Transverse colon (tissue), 4 donors: ENCODE data around the gene LHX8. TPM values are rescaled to one million over a fixed set of nuclear protein-coding genes. Genes with fewer than 3 reads are reported as not detected.

Experiments used
- DNase-seq: peaks from one replicate; pipeline ENCODE4 v3.0.0-alpha.2; 2019
- H3K27ac ChIP-seq, 4 donors: fragments of 200-600 bp; sonication (generic); 2 replicates each; pipeline ENCODE4 v1.5.1; 2016 to 2018; ENCODE audit warnings: inconsistent platforms in 4 of 4
- H3K27me3 ChIP-seq: fragments of 200-600 bp; sonication (generic); 2 replicates; pipeline ENCODE4 v1.5.1; 2017; ENCODE audit warnings: inconsistent platforms
- H3K36me3 ChIP-seq, 4 donors: fragments of 200-600 bp; sonication (generic); 2 replicates each; pipeline ENCODE4 v1.5.1; 2017 to 2019; ENCODE audit warnings: inconsistent platforms in 4 of 4
- H3K4me1 ChIP-seq, 4 donors: fragments of 200-600 bp; sonication (generic); 2 replicates each; pipeline ENCODE4 v1.5.1; 2017 to 2020; ENCODE audit warnings: inconsistent platforms in 4 of 4
- H3K4me3 ChIP-seq, 4 donors: fragments of 200-600 bp; sonication (generic); 1 replicate in 1 of 4; 2 replicates in 3 of 4; pipeline versions ENCODE4 v1.5.1 to v1.6.1; 2017 to 2019; ENCODE audit warnings: inconsistent platforms in 4 of 4
- H3K9me3 ChIP-seq, 2 donors: fragments of 200-600 bp; sonication (generic); 2 replicates each; pipeline ENCODE4 v1.5.1; 2017 to 2019; ENCODE audit warnings: inconsistent platforms in 2 of 2
- CTCF ChIP-seq, 5 experiments: fragments of 200-600 bp in 3 of 5; fragments of 450-650 bp in 2 of 5; sonication (generic) in 3 of 5; IDR thresholded peaks; 1 replicate in 2 of 5; 2 replicates in 3 of 5; pipeline ENCODE4 v1.5.1; 2016 to 2017; ENCODE audit warnings: antibody characterized with exemption in 5 of 5, inconsistent platforms in 3 of 5, mild to moderate bottlenecking in 2 of 5, moderate library complexity in 1 of 5
- EP300 ChIP-seq: sonication (generic); formaldehyde crosslinking; IDR thresholded peaks from one replicate; pipeline ENCODE4 v1.6.1; 2017; ENCODE audit warnings: antibody characterized with exemption, low read depth
- POLR2A ChIP-seq: fragments of 450-650 bp; IDR thresholded peaks from one replicate; pipeline ENCODE4 v1.6.1; 2016; ENCODE audit warnings: antibody characterized with exemption, mild to moderate bottlenecking, moderate library complexity
- POLR2AphosphoS5 ChIP-seq, 3 donors: sonication (generic); formaldehyde crosslinking; IDR thresholded peaks; one replicate each; pipeline ENCODE4 v1.6.1; 2016; ENCODE audit warnings: antibody characterized with exemption in 3 of 3
- WGBS, 2 donors: methylation state at CpG; one replicate each; pipeline ENCODE4 v1.1.5; 2018; ENCODE audit warnings: low coverage in 1 of 2; 5-methylcytosine and 5-hydroxymethylcytosine counted together
- in situ Hi-C, 4 donors: fragments of 200-750 bp; cut with MboI; loops; one replicate each; pipeline versions ENCODE4 v1.15.0 to v1.15.1; 2017; ENCODE audit warnings: low sequenced_read_pairs in 3 of 4, low pct_ligation_motif_present in 1 of 4, low pct_unique_long_range_greater_than_20kb in 1 of 4
- intact Hi-C: fragments of 100-400 bp; cut with DNase I; formaldehyde crosslinking; loops from one replicate; pipeline ENCODE4 v1.15.1; 2023; ENCODE audit warnings: low total_unique reads
- total RNA-seq, 4 donors: library from RNA; depleted of rRNA; stranded (reverse); fragments of >200 nt; gene quantifications; one replicate each; pipeline ENCODE4 v1.1.0, GENCODE V29; 2016

LHX8 gene
- total RNA-seq, 4 donors from 2014 or later, result not detected

GRCh38 chr1:75198163-75198562, 64.0 kb downstream of the LHX8 start:
- 20 to 83% methylated on average over 1 of the region's 1 CpG for WGBS, 2 donors
- Histone ChIP-seq H3K27ac (no peak overlapping the region), H3K4me3 (no peak overlapping the region), H3K27me3 (no peaks in the 10 kb centered on the region), H3K9me3 (no peaks in the 10 kb centered on the region), H3K36me3 (no peaks in the 10 kb centered on the region), H3K4me1 (no peaks in the 10 kb centered on the region)
- no peak for DNase-seq
- intact Hi-C loops, result no loop called here
- TF ChIP-seq CTCF (IDR thresholded peaks at IDR 0.05) (no peak), EP300 (no peak), POLR2A (no peak), POLR2AphosphoS5 (IDR thresholded peaks at IDR 0.05) (no peak)
- in situ Hi-C loops, result loop anchor here in 1 of 4 donors (10.0 kb wide), 1 partner anchor 423 kb away; no protein-coding TSS in a partner anchor

DNA sequence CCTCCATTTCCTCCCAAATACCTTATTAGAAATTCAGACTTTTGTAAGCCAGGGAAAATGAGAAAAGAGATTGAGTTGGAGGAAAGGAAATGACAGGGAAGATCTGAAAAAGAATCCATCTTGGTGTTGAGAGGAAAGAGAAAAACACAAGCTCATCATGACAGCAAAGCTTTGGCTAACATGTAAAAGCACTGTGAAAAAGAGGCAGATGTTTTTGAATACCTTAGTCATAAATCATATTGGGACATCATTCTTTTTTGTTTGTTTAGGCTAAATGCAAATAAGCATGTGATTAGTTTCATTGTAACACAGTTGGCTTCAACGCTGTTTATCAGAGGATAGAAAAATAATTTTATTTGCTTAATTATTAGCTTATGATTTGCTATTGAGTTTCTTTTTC, 64.6 kb downstream of the LHX8 start:
- WGBS, 2 donors, result 45 to 68% methylated on average over 1 of the region's 1 CpG
- in situ Hi-C loops, result loop anchor here in 1 of 4 donors (10.0 kb wide), 1 partner anchor 424 kb away; no protein-coding TSS in a partner anchor
- no peak for DNase-seq

DNA sequence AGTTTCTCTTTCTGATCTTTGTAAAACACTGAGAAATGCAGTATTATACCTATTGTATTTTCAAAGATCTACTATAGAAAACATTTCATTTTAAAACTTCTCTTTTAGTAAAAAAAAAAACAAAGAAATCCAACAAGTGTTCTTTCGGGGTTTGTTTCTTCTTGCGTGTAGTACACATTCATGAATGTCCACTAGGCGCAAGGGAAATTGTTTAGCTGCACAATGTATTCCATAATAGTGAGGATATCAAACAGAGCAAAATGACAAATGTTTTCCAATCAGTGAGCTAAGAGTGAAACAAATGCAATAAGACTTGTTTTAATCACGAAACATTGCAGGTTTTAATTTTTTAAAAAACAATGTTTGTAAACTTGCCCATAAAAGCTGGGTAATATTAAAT, 68.6 kb downstream of the LHX8 start:
- intact Hi-C loops (no loop called here), in situ Hi-C loops (loop anchor here in 3 of 4 donors (10.0 kb wide), 2 partner anchors 428 to 438 kb away; no protein-coding TSS in a partner anchor)
- 84 to 91% methylated on average over 4 of the region's 4 CpGs for WGBS, 2 donors

More for the DNA sequence above, 64.6 kb downstream of the LHX8 start:
- Histone ChIP-seq H3K27ac (no peak overlapping the region), H3K36me3 (no peaks in the 10 kb centered on the region), H3K27me3 (no peaks in the 10 kb centered on the region), H3K4me1 (no peaks in the 10 kb centered on the region), H3K9me3 (no peaks in the 10 kb centered on the region), H3K4me3 (no peak overlapping the region)
- intact Hi-C loops, result no loop called here
- TF ChIP-seq POLR2AphosphoS5 (IDR thresholded peaks at IDR 0.05), result no peak
- no peak for TF ChIP-seq CTCF (IDR thresholded peaks at IDR 0.05)
- no peak for TF ChIP-seq EP300
- no peak for TF ChIP-seq POLR2A

DNA sequence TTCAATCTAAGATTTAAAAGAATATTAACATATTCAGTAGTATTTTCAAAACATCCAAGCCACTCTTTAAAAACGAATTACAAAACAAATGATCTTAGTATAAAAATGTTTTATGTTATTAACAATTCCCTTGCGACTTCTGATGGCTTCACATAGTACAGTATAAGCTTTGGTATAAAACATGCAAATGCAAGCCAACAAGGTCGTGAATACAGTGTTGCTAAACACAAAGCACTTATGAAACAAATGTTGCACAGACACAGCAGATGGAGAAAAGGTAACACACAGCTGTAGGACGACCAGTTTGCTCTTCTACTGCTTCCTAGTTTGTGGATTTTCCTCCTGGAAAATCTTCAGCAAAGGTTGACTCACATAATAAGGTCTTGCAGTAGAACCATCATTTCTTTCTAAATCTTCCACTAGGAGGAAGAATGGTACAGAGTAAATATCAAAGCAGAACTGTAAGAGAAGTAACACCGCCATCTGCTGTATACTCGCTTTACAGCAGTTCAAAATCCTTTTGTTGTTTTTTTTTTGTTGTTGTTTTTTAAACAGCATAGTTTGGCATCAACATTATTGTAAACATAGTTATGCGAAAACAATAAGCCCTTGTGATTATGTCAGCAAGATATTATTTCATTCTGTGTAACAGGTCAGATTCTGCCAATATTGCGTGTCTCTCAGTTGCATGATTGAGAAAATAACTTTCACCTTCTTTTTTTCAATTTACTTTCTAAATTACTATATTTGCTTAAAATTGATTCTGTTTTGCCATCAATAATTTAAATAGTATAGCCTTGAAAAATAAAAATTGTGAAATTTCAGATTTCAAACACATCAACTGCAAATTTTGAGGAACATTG, 69.5 kb downstream of the LHX8 start:
- in situ Hi-C loops (loop anchor here in 3 of 4 donors (10.0 kb wide), 2 partner anchors 429 to 439 kb away; no protein-coding TSS in a partner anchor), intact Hi-C loops (no loop called here)
- no peaks in the 10 kb centered on the region for H3K4me1 ChIP-seq
- H3K9me3 ChIP-seq, result no peaks in the 10 kb centered on the region
- DNase-seq, result no peak
- TF ChIP-seq CTCF (IDR thresholded peaks at IDR 0.05) (peak; percentile 32 to 49 (median 44)), EP300 (no peak)
- WGBS, 2 donors, result 23 to 26% methylated on average over 8 of the region's 8 CpGs
- H3K27me3 ChIP-seq, result no peaks in the 10 kb centered on the region
- H3K4me3 ChIP-seq, result no peak overlapping the region
- H3K36me3 ChIP-seq, result no peaks in the 10 kb centered on the region
- H3K27ac ChIP-seq, result no peak overlapping the region

More for the DNA sequence above, 68.6 kb downstream of the LHX8 start:
- no peaks in the 10 kb centered on the region for H3K27me3 ChIP-seq
- H3K9me3 ChIP-seq, result no peaks in the 10 kb centered on the region
- H3K4me1 ChIP-seq, result no peaks in the 10 kb centered on the region
- no peak for TF ChIP-seq EP300
- H3K4me3 ChIP-seq, result no peak overlapping the region
- no peak overlapping the region for H3K27ac ChIP-seq
- no peaks in the 10 kb centered on the region for H3K36me3 ChIP-seq
- no peak for DNase-seq
